Right cardiac atrium (tissue), 5 donors: ENCODE results near the gene CALCOCO1. TPM values are rescaled to one million over a fixed set of nuclear protein-coding genes. Genes with fewer than 3 reads are reported as not detected.

ENCODE experiments used
- ATAC-seq, 2 donors: fragments of 200-7000 bp; cut with Tn5 transposase; one replicate each; pipeline versions ENCODE4 v1.8.0 to v1.9.1; 2020; ENCODE audit warnings: moderate library complexity in 2 of 2, mild to moderate bottlenecking in 1 of 2
- DNase-seq, 3 donors: peaks; one replicate each; pipeline ENCODE4 v3.0.0-alpha.2; 2020
- H3K27ac ChIP-seq: one replicate; pipeline ENCODE4 v1.5.1; 2013; ENCODE audit warnings: mild to moderate bottlenecking, low read length, control low read depth, moderate library complexity
- H3K27me3 ChIP-seq: one replicate; pipeline ENCODE4 v1.6.1; 2013; ENCODE audit not compliant: control insufficient read depth, insufficient read depth
- H3K4me1 ChIP-seq: one replicate; pipeline ENCODE4 v1.6.1; 2013; ENCODE audit warnings: low read length; ENCODE audit not compliant: control insufficient read depth, insufficient read depth
- H3K4me3 ChIP-seq: one replicate; pipeline ENCODE4 v1.5.1; 2013; ENCODE audit warnings: low read length, control low read depth
- H3K9me3 ChIP-seq: one replicate; pipeline ENCODE4 v1.6.1; 2013; ENCODE audit warnings: low read length; ENCODE audit not compliant: control insufficient read depth
- WGBS: extraction: QIAGEN DNeasy Blood & Tissue Kit; methylation state at CpG from one replicate; pipeline ENCODE4 v1.1.7; 2013; 5-methylcytosine and 5-hydroxymethylcytosine counted together
- intact Hi-C, 4 donors: fragments of 100-400 bp; cut with DNase I; formaldehyde crosslinking; loops; one replicate each; pipeline versions ENCODE4 v1.11.0 to v1.14.0; 2022 to 2023
- polyA plus RNA-seq: library from polyadenylated mRNA; stranded (reverse); fragments of 200-250 nt; gene quantifications from one replicate; pipeline ENCODE4 v1.2.3, GENCODE V29; 2013
- total RNA-seq, 4 donors: library from RNA; stranded (reverse); fragmentation: NEBNext Ultra II Directional; extraction: Animal tissue kit (Norgen Biotek cat#: 25700); gene quantifications; one replicate each; pipeline ENCODE4 v1.2.1, GENCODE V29; 2021
- donor health status: healthy with polysubstance abuse.
- donor health status: DM: no; HTN: yes; CAD: no.
- donor health status: DM: no; HTN: no; CAD: no.
- donor health status: DM: no; HTN: yes; CAD: no; lungs with severe emphysema.
- donor health status: DM: yes; HTN: yes; CAD: no.

Gene CALCOCO1
- total and polyA plus RNA-seq, 5 donors = 121 to 247 (median 197) TPM

GRCh38 chr12:53710091-53710490 is 17.2 kb downstream of the CALCOCO1 start:
- intact Hi-C loops = no loop called here
- H3K4me3 ChIP-seq = no peak overlapping the region
- no peaks in the 10 kb centered on the region for H3K9me3 ChIP-seq
- ATAC-seq (no peak), DNase-seq (no peak)
- H3K27ac ChIP-seq = no peak overlapping the region
- no peaks in the 10 kb centered on the region for H3K4me1 ChIP-seq
- no peaks in the 10 kb centered on the region for H3K27me3 ChIP-seq
- 38% methylated on average over 6 of the region's 6 CpGs for WGBS

DNA sequence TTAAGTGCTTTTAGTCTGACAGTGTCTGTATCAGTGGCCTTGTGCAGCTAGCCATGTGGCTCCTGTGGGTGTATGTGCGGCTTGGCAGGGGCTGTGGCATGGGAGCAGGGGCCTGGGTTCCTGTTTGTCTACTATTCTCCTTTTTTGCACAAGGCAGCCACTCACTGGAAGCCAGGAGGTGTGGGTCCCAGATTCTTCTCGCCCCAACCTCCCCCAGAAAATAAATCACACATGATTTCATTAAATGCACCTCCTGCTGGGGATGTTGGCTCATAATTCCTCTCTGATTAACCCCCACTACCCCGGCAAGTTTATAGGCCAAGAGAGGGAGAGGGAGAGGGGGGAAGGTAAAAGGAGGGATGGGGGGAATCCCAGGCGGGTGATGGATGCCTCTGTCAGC is 17.6 kb downstream of the CALCOCO1 start:
- intact Hi-C loops = no loop called here
- Histone ChIP-seq H3K4me3 (no peak overlapping the region), H3K4me1 (no peaks in the 10 kb centered on the region), H3K9me3 (no peaks in the 10 kb centered on the region), H3K27ac (no peak overlapping the region), H3K27me3 (no peaks in the 10 kb centered on the region)
- 47% methylated on average over 4 of the region's 4 CpGs for WGBS
- no peak for DNase-seq
- no peak for ATAC-seq

DNA sequence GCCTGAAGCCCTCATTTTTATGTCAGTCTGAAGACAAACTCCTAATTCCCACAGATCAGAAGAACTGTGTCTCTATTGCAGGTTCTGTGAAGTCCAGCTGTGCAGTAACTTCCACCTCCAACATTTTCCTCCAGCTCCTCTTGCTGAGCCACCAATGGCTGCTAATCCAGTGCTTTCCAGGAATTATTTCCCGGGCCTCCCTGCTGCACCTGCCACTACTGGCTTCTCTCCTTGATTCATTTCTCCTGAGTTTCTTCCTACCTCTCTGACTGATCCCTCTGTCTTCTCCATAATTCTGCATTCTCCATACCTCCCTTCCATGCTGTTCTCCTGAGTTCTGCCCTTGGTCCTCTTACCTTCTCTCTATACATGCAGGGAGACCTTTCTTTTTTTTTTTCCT is 21.2 kb downstream of the CALCOCO1 start:
- Histone ChIP-seq H3K4me3 (no peak overlapping the region), H3K4me1 (no peaks in the 10 kb centered on the region), H3K9me3 (no peaks in the 10 kb centered on the region), H3K27ac (no peak overlapping the region), H3K27me3 (no peaks in the 10 kb centered on the region)
- ATAC-seq (no peak), DNase-seq (no peak)
- intact Hi-C loops = no loop called here
- 77% methylated on average over 1 of the region's 1 CpG for WGBS

GRCh38 chr12:53703756-53704155 is 23.5 kb downstream of the CALCOCO1 start:
- DNase-seq (no peak), ATAC-seq (no peak)
- H3K27ac ChIP-seq = no peak overlapping the region
- WGBS = 74% methylated on average over 4 of the region's 4 CpGs
- H3K4me3 ChIP-seq = no peak overlapping the region
- no peaks in the 10 kb centered on the region for H3K9me3 ChIP-seq
- intact Hi-C loops = loop anchor here in 1 of 4 donors (2.0 kb wide), 1 partner anchor 41 kb away; no protein-coding TSS in a partner anchor
- H3K27me3 ChIP-seq = no peaks in the 10 kb centered on the region
- no peaks in the 10 kb centered on the region for H3K4me1 ChIP-seq

DNA sequence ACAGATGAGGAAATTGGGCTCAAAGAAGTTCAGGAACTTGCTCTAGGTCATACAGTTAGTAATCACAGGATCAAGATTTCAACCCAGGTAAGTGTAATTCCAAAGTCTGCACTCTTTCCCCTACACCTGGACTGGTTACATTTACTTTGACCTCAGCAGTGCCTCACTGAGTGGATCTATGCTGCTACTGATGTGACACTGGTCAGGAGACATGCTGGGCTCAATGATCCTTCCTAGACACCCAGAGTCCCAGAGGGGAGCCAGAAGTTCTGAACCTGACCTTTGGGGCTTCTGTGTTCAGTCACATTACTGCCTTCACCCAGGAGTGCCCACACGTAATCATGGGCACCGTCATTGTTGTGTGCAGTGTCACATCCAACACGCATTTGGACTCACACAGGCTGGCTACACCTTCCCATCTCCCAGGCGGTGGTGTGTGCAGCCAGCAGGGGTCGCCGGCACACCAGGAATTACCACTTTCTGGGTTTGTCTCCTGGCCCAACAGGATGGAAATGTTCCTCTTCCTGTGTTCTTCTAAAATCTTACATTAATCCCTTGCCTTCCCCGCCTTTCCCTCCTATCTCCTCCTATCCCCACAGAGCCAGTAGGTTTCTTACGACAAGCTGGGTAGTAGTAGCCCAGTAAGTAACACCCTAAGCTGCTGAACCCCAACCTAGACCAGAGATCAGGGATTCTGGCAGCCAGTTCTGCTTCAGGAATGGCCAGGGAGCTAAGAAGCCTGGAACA is 25.6 kb downstream of the CALCOCO1 start:
- H3K9me3 ChIP-seq = no peaks in the 10 kb centered on the region
- WGBS = 3% methylated on average over 8 of the region's 8 CpGs
- H3K4me3 ChIP-seq = no peak overlapping the region
- intact Hi-C loops = loop anchor here (2.0 kb wide), 2 partner anchors 41 to 43 kb away; no protein-coding TSS in a partner anchor
- no peaks in the 10 kb centered on the region for H3K27me3 ChIP-seq
- no peaks in the 10 kb centered on the region for H3K4me1 ChIP-seq
- ATAC-seq (peak; percentile 93), DNase-seq (peak; percentile 82 to 93 (median 92))
- H3K27ac ChIP-seq = no peak overlapping the region

DNA sequence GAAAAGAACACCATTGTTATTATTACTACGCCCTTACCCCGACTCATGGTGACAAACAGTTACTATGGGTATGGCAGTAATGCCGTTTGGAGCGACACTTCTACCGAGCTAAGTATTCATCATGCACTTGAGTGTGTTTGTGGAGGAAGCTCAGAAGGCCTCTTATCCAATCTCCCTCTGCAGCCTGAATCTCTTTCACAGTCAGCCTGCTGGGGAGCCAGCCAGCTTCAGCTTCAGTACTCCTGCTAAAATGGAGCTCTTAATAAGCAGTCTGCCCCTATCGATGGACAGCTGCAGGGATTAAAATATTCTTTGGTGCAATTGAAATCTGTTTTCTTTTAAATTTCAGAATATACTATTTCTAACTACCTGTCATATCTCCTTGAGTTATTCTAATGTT is 26.7 kb downstream of the CALCOCO1 start:
- DNase-seq (no peak), ATAC-seq (no peak)
- intact Hi-C loops = loop anchor here in 3 of 4 donors (2.0 kb wide), 2 partner anchors 42 to 44 kb away; no protein-coding TSS in a partner anchor
- H3K27ac ChIP-seq = no peak overlapping the region
- peaks cover 4% of the 10 kb centered on the region for H3K4me1 ChIP-seq
- WGBS = 42% methylated on average over 6 of the region's 6 CpGs
- H3K9me3 ChIP-seq = no peaks in the 10 kb centered on the region
- no peaks in the 10 kb centered on the region for H3K27me3 ChIP-seq
- no peak overlapping the region for H3K4me3 ChIP-seq

DNA sequence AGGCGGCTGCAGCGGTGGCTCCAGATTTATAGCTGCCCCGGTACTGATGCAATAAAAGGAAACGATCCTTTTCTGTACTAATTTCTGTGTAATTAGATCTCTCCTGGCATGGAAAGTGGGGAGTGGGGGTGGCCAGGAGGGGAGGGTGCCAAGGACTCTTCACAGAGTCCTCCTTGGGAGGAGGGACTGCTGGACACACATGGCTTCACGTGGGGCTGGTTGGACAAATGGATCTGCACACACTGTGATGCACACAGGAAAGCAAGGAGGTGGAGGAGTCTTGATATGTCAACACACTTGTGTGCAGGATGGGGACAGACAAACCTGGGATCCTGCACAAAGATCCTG is 27.6 kb downstream of the CALCOCO1 start:
- intact Hi-C loops = loop anchor here in 3 of 4 donors (2.0 kb wide), 2 partner anchors 43 to 45 kb away; no protein-coding TSS in a partner anchor
- no peaks in the 10 kb centered on the region for H3K9me3 ChIP-seq
- H3K4me1 ChIP-seq = peaks cover 4% of the 10 kb centered on the region
- H3K27ac ChIP-seq = no peak overlapping the region
- DNase-seq (no peak), ATAC-seq (no peak)
- no peak overlapping the region for H3K4me3 ChIP-seq
- WGBS = 67% methylated on average over 5 of the region's 5 CpGs
- no peaks in the 10 kb centered on the region for H3K27me3 ChIP-seq

DNA sequence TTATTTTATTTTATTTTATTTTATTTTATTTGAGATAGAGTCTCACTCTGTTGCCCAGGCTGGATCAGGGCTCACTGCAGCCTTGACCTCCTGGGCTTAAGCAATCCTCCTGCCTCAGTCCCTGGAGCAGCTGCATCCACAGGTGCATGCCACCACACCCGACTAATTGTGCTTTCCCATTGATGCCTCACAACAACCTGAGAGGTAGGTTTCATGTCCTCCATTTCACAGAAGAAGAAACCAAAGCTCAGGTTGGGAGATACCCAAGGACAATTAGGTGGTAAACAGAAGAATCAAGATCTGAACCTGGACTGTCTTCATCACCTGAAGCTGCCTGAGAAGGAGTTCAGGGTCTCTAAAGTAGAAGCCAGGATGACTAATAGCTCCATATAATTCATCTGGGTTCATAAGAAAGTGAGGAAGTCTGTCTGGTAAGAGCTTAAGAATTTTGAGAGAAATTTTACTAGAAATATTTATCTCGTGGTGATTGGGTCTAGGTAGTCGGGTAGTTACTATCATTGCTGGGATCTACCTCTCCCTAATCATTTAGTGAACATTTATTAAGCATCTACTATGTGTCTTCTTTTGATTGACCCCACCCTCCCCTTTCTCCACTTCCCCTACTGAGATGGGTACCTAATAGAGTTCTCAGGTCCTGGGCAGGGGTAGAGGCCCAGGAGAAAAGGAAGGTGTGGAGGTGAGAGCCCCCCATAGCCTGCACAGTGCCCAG is 28.1 kb downstream of the CALCOCO1 start:
- ATAC-seq (no peak), DNase-seq (no peak)
- Histone ChIP-seq H3K4me3 (no peak overlapping the region), H3K27me3 (no peaks in the 10 kb centered on the region), H3K27ac (no peak overlapping the region), H3K4me1 (peaks cover 4% of the 10 kb centered on the region), H3K9me3 (no peaks in the 10 kb centered on the region)
- 64% methylated on average over 3 of the region's 3 CpGs for WGBS
- intact Hi-C loops = no loop called here

DNA sequence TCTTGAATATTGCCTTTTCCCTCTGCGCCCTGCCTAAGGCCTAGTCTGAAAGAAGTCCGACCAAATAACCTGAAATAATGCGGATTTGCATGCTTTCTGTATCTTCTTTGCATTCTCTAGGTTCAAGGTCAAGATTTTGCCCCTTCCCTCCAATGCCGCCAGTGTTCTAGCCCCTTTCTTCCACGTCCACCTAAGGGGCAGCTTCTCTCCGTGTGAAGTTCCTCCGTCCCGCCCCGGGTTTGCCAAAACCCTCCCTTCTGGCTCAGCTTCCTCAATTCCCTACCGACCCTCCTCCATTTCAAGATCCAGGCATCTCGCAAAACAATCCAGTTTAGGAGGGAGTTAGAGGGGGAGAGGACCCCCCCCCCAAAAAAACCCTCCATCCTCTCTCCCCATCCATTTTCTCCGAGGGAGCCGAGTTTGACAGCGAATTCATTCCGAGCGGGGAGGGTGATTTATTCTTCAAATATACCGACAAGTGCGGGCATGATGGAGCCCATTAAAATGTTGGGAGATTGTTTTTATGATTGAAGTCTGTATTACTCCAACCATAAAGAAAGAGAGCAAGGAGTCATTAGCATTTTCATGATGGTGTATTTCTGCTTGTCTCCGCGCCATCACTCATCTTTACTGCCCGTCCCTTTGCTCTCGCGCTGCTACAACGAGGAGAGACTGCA is 30.5 kb downstream of the CALCOCO1 start:
- Histone ChIP-seq H3K4me3 (peak overlapping the region; percentile 65), H3K27ac (no peak overlapping the region), H3K27me3 (no peaks in the 10 kb centered on the region), H3K4me1 (peaks cover 4% of the 10 kb centered on the region), H3K9me3 (no peaks in the 10 kb centered on the region)
- no peak for DNase-seq
- 23% methylated on average over 24 of the region's 24 CpGs for WGBS
- ATAC-seq = peak; percentile 6 to 15
- intact Hi-C loops = no loop called here

GRCh38 chr12:53696285-53696654 is 31.0 kb downstream of the CALCOCO1 start:
- peak in 2 of 3 donors; percentile 44 to 62 for DNase-seq
- peak; percentile 87 to 90 for ATAC-seq
- WGBS = 1% methylated on average over 11 of the region's 11 CpGs
- no peaks in the 10 kb centered on the region for H3K27me3 ChIP-seq
- H3K4me1 ChIP-seq = peaks cover 4% of the 10 kb centered on the region
- intact Hi-C loops = no loop called here
- peak overlapping the region; percentile 65 for H3K4me3 ChIP-seq
- H3K9me3 ChIP-seq = no peaks in the 10 kb centered on the region
- no peak overlapping the region for H3K27ac ChIP-seq
